Adrenal gland (tissue), 5 donors: ENCODE measurements around the gene CACNA1C.

Experiments
- CTCF ChIP-seq, 6 experiments: fragments of 450-650 bp in 4 of 6; fragments of 200-600 bp in 2 of 6; sonication (generic) in 1 of 6; IDR thresholded peaks; 1 replicate in 5 of 6; 2 replicates in 1 of 6; pipeline versions ENCODE4 v1.5.1 to v1.8.0; 2016 to 2021; ENCODE audit warnings: antibody characterized with exemption in 6 of 6, mild to moderate bottlenecking in 2 of 6, moderate library complexity in 1 of 6
- POLR2A ChIP-seq, 2 donors: fragments of 450-650 bp; IDR thresholded peaks; one replicate each; pipeline ENCODE4 v1.6.1; 2017; ENCODE audit warnings: antibody characterized with exemption in 2 of 2, mild to moderate bottlenecking in 2 of 2, moderate library complexity in 1 of 2
- donor health status: DM: no; HTN: no; CAD: no.

- TF ChIP-seq CTCF (IDR thresholded peaks at IDR 0.05) (no peak), POLR2A (IDR thresholded peaks at IDR 0.05) (no peak)
These were observed 250.2 kb downstream of the CACNA1C start for GRCh38 chr12:2302711-2303580.
